Panc1 (cell line): ENCODE measurements around the gene MAOB.

Experiments used
- CTCF ChIP-seq: fragments of 450-650 bp; IDR thresholded peaks from 2 replicates; pipeline ENCODE4 v1.5.1; 2017; ENCODE audit warnings: mild to moderate bottlenecking
- POLR2AphosphoS5 ChIP-seq: IDR thresholded peaks from 2 replicates; pipeline ENCODE4 v1.6.1; 2012; ENCODE audit warnings: mild to moderate bottlenecking, low read depth, low read length, moderate library complexity
- TCF7L2 ChIP-seq: IDR thresholded peaks from 2 replicates; pipeline ENCODE4 v1.6.1; 2011; ENCODE audit warnings: mild to moderate bottlenecking, low read depth, low read length, inconsistent platforms

- no peak for TF ChIP-seq CTCF
- TF ChIP-seq POLR2AphosphoS5, result no peak
- no peak for TF ChIP-seq TCF7L2
Observed at GRCh38 chrX:43758044-43758443, 124.2 kb downstream of the MAOB start.
